Astrocyte (in vitro differentiated cells and primary cell): ENCODE results near the gene HEXIM1. TPM values are rescaled to one million over a fixed set of nuclear protein-coding genes. Genes with fewer than 3 reads are reported as not detected.

ENCODE experiments used
- DNase-seq: peaks from one replicate; pipeline ENCODE4 v3.0.0-alpha.2; 2010; ENCODE audit warnings: low read depth
- FAIRE-seq: peaks from 2 replicates; lab custom pipeline; 2011; peaks lifted over from hg19 to GRCh38; lab: Jason Lieb, UNC
- H2AFZ ChIP-seq: 2 replicates; pipeline ENCODE4 v1.6.0; 2012; ENCODE audit warnings: low read depth, low read length, inconsistent platforms
- H3K27ac ChIP-seq: 2 replicates; pipeline ENCODE4 v1.5.1; 2011; ENCODE audit warnings: low read depth, low read length, inconsistent platforms
- H3K27me3 ChIP-seq: 2 replicates; pipeline ENCODE4 v1.6.0; 2011; ENCODE audit warnings: low read length, inconsistent platforms; ENCODE audit not compliant: insufficient read depth
- H3K36me3 ChIP-seq: 2 replicates; pipeline ENCODE4 v1.5.1; 2011; ENCODE audit warnings: low read length, inconsistent platforms; ENCODE audit not compliant: insufficient read depth
- H3K4me1 ChIP-seq: 2 replicates; pipeline ENCODE4 v1.5.1; 2011; ENCODE audit warnings: low read length, inconsistent platforms; ENCODE audit not compliant: insufficient read depth
- H3K4me2 ChIP-seq: 2 replicates; pipeline ENCODE4 v1.6.0; 2012; ENCODE audit warnings: low read length, inconsistent platforms
- H3K4me3 ChIP-seq: 2 replicates; pipeline ENCODE4 v1.5.1; 2011; ENCODE audit warnings: low read depth, mild to moderate bottlenecking, low read length, inconsistent platforms; ENCODE audit not compliant: insufficient read depth
- H3K79me2 ChIP-seq: 2 replicates; pipeline ENCODE4 v1.6.0; 2012; ENCODE audit warnings: mild to moderate bottlenecking, low read length, inconsistent platforms; ENCODE audit not compliant: insufficient read depth
- H3K9ac ChIP-seq: 2 replicates; pipeline ENCODE4 v1.6.0; 2012; ENCODE audit warnings: mild to moderate bottlenecking, low read length, inconsistent platforms
- H3K9me3 ChIP-seq: 2 replicates; pipeline ENCODE4 v1.5.1; 2012; ENCODE audit warnings: low read depth, mild to moderate bottlenecking, low read length, inconsistent platforms; ENCODE audit not compliant: insufficient read depth
- H4K20me1 ChIP-seq: 2 replicates; pipeline ENCODE4 v1.6.0; 2012; ENCODE audit warnings: low read length, inconsistent platforms; ENCODE audit not compliant: insufficient read depth
- H3K27ac Mint-ChIP-seq: one replicate; pipeline ENCODE4 v1.8.0; 2021; ENCODE audit warnings: mild to moderate bottlenecking, mixed read lengths; ENCODE audit not compliant: unreplicated experiment
- H3K27me3 Mint-ChIP-seq: one replicate; pipeline ENCODE4 v1.8.0; 2021; ENCODE audit warnings: low read depth, mixed read lengths; ENCODE audit not compliant: unreplicated experiment
- H3K36me3 Mint-ChIP-seq: one replicate; pipeline ENCODE4 v1.8.0; 2021; ENCODE audit warnings: low read depth, mixed read lengths; ENCODE audit not compliant: unreplicated experiment
- H3K4me1 Mint-ChIP-seq: one replicate; pipeline ENCODE4 v1.8.0; 2021; ENCODE audit warnings: low read depth, mixed read lengths; ENCODE audit not compliant: unreplicated experiment
- H3K4me3 Mint-ChIP-seq: one replicate; pipeline ENCODE4 v1.8.0; 2021; ENCODE audit warnings: mild to moderate bottlenecking, moderate library complexity, mixed read lengths; ENCODE audit not compliant: unreplicated experiment
- H3K9me3 Mint-ChIP-seq: one replicate; pipeline ENCODE4 v1.8.0; 2021; ENCODE audit warnings: mild to moderate bottlenecking, mixed read lengths; ENCODE audit not compliant: unreplicated experiment
- CTCF ChIP-seq: IDR thresholded peaks from 2 replicates; pipeline ENCODE4 v1.5.1; 2011; ENCODE audit warnings: low read depth, mild to moderate bottlenecking, inconsistent platforms, low read length, moderate library complexity; ENCODE audit not compliant: insufficient read depth
- EZH2 ChIP-seq: IDR thresholded peaks from 2 replicates; pipeline ENCODE4 v1.6.1; 2012; ENCODE audit warnings: mild to moderate bottlenecking, low read length, inconsistent platforms; ENCODE audit not compliant: insufficient read depth
- total RNA-seq: library from RNA; stranded (reverse); gene quantifications from 2 replicates; pipeline ENCODE4 v1.2.1, GENCODE V29; 2021

Gene HEXIM1
- total RNA-seq, 1 donor from 2014 or later, result 44.5 TPM

- peaks cover 18% of the 10 kb centered on the region for H3K4me1 ChIP-seq
- Mint-ChIP-seq H3K4me3 (no peak overlapping the region), H3K27me3 (no peaks in the 10 kb centered on the region), H3K9me3 (no peaks in the 10 kb centered on the region), H3K27ac (no peak overlapping the region), H3K36me3 (peaks cover 3% of the 10 kb centered on the region), H3K4me1 (peaks cover 18% of the 10 kb centered on the region)
- H3K9me3 ChIP-seq, result no peaks in the 10 kb centered on the region
- FAIRE-seq (no peak), DNase-seq (no peak)
- no peak overlapping the region for H3K27ac ChIP-seq
- peaks cover 55% of the 10 kb centered on the region for H3K79me2 ChIP-seq
- H3K9ac ChIP-seq, result no peak overlapping the region
- H4K20me1 ChIP-seq, result peaks cover 24% of the 10 kb centered on the region
- no peak overlapping the region for H3K4me2 ChIP-seq
- no peak for TF ChIP-seq CTCF
- no peaks in the 10 kb centered on the region for H3K36me3 ChIP-seq
- H3K27me3 ChIP-seq, result no peaks in the 10 kb centered on the region
- H3K4me3 ChIP-seq, result no peak overlapping the region
- no peak overlapping the region for H2AFZ ChIP-seq
These were observed 6.8 kb downstream of the HEXIM1 start for GRCh38 chr17:45155029-45155428.

GRCh38 chr17:45155483-45155882 lies 7.2 kb downstream of the HEXIM1 start:
- no peak overlapping the region for H3K9ac ChIP-seq

GRCh38 chr17:45156242-45156641 lies 8.0 kb downstream of the HEXIM1 start:
- no peak overlapping the region for H3K27ac ChIP-seq
- H3K9me3 Mint-ChIP-seq, result no peaks in the 10 kb centered on the region
- H3K27ac Mint-ChIP-seq, result no peak overlapping the region
- no peak overlapping the region for H3K9ac ChIP-seq
- H3K4me1 ChIP-seq, result peaks cover 15% of the 10 kb centered on the region
- no peaks in the 10 kb centered on the region for H3K9me3 ChIP-seq
- peaks cover 55% of the 10 kb centered on the region for H3K79me2 ChIP-seq
- H3K4me2 ChIP-seq, result no peak overlapping the region
- no peaks in the 10 kb centered on the region for H3K36me3 ChIP-seq
- no peak for DNase-seq
- no peak overlapping the region for H2AFZ ChIP-seq
- no peaks in the 10 kb centered on the region for H3K27me3 ChIP-seq
- no peak overlapping the region for H3K4me3 Mint-ChIP-seq
- TF ChIP-seq EZH2 (no peak), CTCF (no peak)
- no peak overlapping the region for H3K4me3 ChIP-seq
- peaks cover 19% of the 10 kb centered on the region for H3K4me1 Mint-ChIP-seq
- FAIRE-seq, result no peak
- H4K20me1 ChIP-seq, result peaks cover 13% of the 10 kb centered on the region
- no peaks in the 10 kb centered on the region for H3K27me3 Mint-ChIP-seq
- H3K36me3 Mint-ChIP-seq, result no peaks in the 10 kb centered on the region

More at GRCh38 chr17:45155483-45155882, 7.2 kb downstream of the HEXIM1 start:
- H3K4me1 ChIP-seq, result peaks cover 18% of the 10 kb centered on the region
- H3K27ac Mint-ChIP-seq, result no peak overlapping the region
- H3K36me3 ChIP-seq, result no peaks in the 10 kb centered on the region
- H3K27ac ChIP-seq, result no peak overlapping the region
- H3K4me3 Mint-ChIP-seq, result no peak overlapping the region
- DNase-seq (no peak), FAIRE-seq (no peak)
- peaks cover 55% of the 10 kb centered on the region for H3K79me2 ChIP-seq
- no peaks in the 10 kb centered on the region for H3K9me3 ChIP-seq
- peaks cover 19% of the 10 kb centered on the region for H3K4me1 Mint-ChIP-seq
- H3K9me3 Mint-ChIP-seq, result no peaks in the 10 kb centered on the region
- no peaks in the 10 kb centered on the region for H3K27me3 Mint-ChIP-seq
- peaks cover 20% of the 10 kb centered on the region for H4K20me1 ChIP-seq
- H2AFZ ChIP-seq, result no peak overlapping the region
- H3K4me3 ChIP-seq, result no peak overlapping the region
- no peaks in the 10 kb centered on the region for H3K36me3 Mint-ChIP-seq
- no peaks in the 10 kb centered on the region for H3K27me3 ChIP-seq
- H3K4me2 ChIP-seq, result no peak overlapping the region
- TF ChIP-seq EZH2 (no peak), CTCF (no peak)
